OCI-LY3 (cell line): ENCODE results near the gene AIFM1.

ENCODE experiments used
- CTCF ChIP-seq: fragments of 200-600, 300-600 bp; sonication (generic); IDR thresholded peaks from 2 replicates; pipeline ENCODE4 v1.5.1; 2014; ENCODE audit warnings: antibody characterized with exemption, low read length, low read depth
- EZH2phosphoT487 ChIP-seq: fragments of 200-600 bp; shearing (Covaris generic); IDR thresholded peaks from 2 replicates; pipeline ENCODE4 v1.6.1; 2018; ENCODE audit warnings: antibody characterized with exemption, mixed run types, low read depth

DNA sequence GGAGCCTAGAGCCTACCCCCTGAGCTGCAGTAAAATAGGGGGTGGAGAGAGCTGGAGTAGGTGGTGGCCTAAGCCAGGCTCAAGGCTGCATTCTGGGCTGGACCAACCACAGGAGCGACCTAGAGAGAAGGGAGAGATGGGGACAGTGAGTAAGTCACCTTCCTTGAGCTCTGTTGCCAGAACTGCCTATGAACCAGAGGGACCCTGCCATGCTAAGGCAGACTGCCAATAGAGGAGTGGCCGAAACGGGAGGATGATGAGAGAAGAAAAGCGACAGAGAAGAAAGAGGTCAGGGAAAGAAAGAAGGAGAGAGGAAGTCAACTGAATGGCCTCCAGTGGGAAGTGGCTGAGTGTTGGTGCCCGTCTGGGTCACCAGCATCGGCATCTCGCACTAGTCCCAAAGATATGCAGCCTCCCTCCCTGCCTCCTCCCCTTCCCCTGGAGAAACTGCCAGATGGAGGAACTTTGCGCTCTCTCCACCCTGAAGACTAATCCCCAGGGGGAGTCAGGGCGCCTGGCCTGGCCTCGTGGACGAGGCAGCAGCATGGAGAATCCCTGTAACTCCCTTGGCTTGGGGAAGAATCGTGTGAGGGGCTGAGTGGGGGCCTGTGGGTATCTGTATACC, 84.1 kb downstream of the AIFM1 start:
- TF ChIP-seq CTCF (no peak), EZH2phosphoT487 (no peak)
